Measurements from ENCODE around the gene MAPK8IP1. TPM values are rescaled to one million over a fixed set of nuclear protein-coding genes. Genes with fewer than 3 reads are reported as not detected.

The MAPK8IP1 gene
- total RNA-seq, 1 donor = 6.5 TPM

GRCh38 chr11:45852712-45853101, 32.7 kb upstream of the MAPK8IP1 start:
- DNase-seq (ENCODE audit: low read depth) = no peak
- no peak overlapping the region for H3K4me3 ChIP-seq (ENCODE audit: low read depth, low read length)
- no peak for TF ChIP-seq CTCF (IDR thresholded peaks at IDR 0.05; ENCODE audit: insufficient read depth, low read depth, low read length)

- no peak overlapping the region for H3K4me3 ChIP-seq (ENCODE audit: low read depth, low read length)
- TF ChIP-seq CTCF (IDR thresholded peaks at IDR 0.05; ENCODE audit: insufficient read depth, low read depth, low read length) = no peak
- peak; percentile 17 for DNase-seq (ENCODE audit: low read depth)
These were observed 31.9 kb upstream of the MAPK8IP1 start for GRCh38 chr11:45853332-45854219.

- H3K4me3 ChIP-seq (ENCODE audit: low read depth, low read length) = no peak overlapping the region
- DNase-seq (ENCODE audit: low read depth) = no peak
These were observed 30.1 kb upstream of the MAPK8IP1 start for GRCh38 chr11:45855308-45855707.

GRCh38 chr11:45856044-45856468, 29.4 kb upstream of the MAPK8IP1 start:
- TF ChIP-seq CTCF (IDR thresholded peaks at IDR 0.05; ENCODE audit: insufficient read depth, low read depth, low read length) = no peak
- DNase-seq (ENCODE audit: low read depth) = peak; percentile 71
- no peak overlapping the region for H3K4me3 ChIP-seq (ENCODE audit: low read depth, low read length)

More at GRCh38 chr11:45855308-45855707, 30.1 kb upstream of the MAPK8IP1 start:
- TF ChIP-seq CTCF (IDR thresholded peaks at IDR 0.05; ENCODE audit: insufficient read depth, low read depth, low read length) = no peak

GRCh38 chr11:45857961-45858474, 27.4 kb upstream of the MAPK8IP1 start:
- peak; percentile 74 for DNase-seq (ENCODE audit: low read depth)
- TF ChIP-seq CTCF (IDR thresholded peaks at IDR 0.05; ENCODE audit: insufficient read depth, low read depth, low read length) = no peak

GRCh38 chr11:45858751-45859398, 26.6 kb upstream of the MAPK8IP1 start:
- H3K4me3 ChIP-seq (ENCODE audit: low read depth, low read length) = no peak overlapping the region
- no peak for TF ChIP-seq CTCF (IDR thresholded peaks at IDR 0.05; ENCODE audit: insufficient read depth, low read depth, low read length)

More at GRCh38 chr11:45857961-45858474, 27.4 kb upstream of the MAPK8IP1 start:
- H3K4me3 ChIP-seq (ENCODE audit: low read depth, low read length) = no peak overlapping the region

More at GRCh38 chr11:45858751-45859398, 26.6 kb upstream of the MAPK8IP1 start:
- DNase-seq (ENCODE audit: low read depth) = no peak

Measured in fibroblast of villous mesenchyme (primary cell).